ENCODE measurements around the gene FMC1.
A peak's percentile ranks its signal among the peaks of the same experiment; 100 is the strongest.

FMC1 gene

DNA sequence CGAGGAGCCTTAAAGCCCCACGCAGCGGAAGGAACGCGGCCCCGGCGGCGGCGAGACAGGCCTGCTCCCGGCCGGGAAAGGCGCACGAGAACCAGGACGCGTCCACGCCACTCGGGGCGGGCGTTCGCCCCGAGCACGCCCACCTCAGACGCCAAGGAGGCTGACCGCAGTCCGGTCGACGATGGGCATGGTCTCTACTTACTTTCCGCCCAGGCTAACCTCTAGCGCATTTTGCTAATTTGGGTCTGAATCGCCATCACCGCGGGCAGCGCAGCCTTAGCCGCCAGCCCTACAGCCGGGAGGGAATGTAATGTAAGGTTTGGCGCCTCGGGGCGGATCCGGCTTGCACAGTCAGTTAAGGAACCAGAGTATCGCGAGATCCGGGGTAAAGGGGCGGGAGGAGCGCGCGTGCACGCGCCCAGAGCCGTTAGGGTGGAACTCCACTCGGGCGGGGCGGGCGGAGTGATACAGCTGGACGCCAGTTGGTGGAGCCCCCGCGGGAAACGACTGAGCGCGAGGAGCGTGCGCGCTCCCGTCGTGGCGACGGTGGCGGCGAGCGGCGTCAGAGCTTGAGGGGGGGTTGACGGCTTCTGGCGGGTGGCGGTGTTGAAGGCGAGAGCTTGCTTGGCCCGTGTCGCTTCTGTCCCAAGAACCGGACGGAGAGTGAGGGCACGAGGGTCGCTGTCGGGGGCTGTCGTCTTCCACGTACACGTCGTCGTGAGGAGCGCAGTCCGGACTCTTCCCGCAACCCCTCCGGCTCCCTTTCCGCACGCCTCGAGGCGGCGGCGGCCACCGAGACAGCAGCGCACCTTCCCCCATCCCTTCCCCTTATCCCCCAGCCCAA lies 18.5 kb downstream of the FMC1 start, which contains the start of gene LUC7L2:
LUC7L2 (plus strand) TSS at position 529 of the 844 bp plus-strand sequence. CDS start 368 bp downstream, outside the sequence.
- peak; percentile 93 for ATAC-seq
- Mint-ChIP-seq H3K27me3 (no peaks in the 10 kb centered on the region), H3K36me3 (peaks cover 15% of the 10 kb centered on the region), H3K9me3 (no peaks in the 10 kb centered on the region), H3K4me3 (peak within 1 kb of the TSS; percentile 93), H3K27ac (peak within 1 kb of the TSS; percentile 95), H3K4me1 (peaks cover 36% of the 10 kb centered on the region)

DNA sequence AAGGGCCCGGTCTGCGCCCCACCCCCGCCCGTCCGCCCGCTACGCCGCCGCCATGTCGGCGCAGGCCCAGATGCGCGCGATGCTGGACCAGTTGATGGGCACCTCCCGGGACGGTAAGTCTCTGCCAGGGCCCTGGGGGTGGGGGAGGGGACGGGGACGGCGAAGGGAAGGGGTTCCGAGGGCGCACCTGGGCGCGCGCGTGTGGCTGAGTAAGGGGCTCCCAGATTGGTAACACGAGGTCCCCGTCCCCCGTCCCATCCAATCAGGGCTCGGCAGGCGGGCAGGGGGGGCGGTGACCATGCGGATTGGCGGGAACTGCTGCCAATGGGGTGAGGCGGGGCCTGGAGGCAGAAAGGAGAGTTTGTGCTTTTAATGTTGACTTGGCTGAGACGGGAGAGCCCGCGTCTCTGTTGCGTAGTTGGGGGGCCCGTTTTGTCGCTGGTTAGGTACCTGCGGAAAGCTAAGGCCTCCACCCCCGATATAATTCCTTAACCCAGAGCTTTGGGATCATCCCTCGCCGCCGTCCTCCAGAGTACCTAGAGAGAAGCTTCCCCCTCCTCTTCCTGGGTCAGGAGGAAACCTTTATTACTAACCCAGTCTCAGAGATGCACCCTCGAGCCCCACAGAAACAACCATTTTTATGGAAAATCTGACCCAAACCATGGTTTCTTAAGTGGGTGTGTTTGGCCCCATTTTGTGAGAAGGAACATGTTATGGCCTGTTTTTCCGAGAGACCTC lies 19.2 kb downstream of the FMC1 start:
- no peaks in the 10 kb centered on the region for H3K27me3 Mint-ChIP-seq
- peak overlapping the region; percentile 95 for H3K27ac Mint-ChIP-seq
- H3K4me3 Mint-ChIP-seq, result peak overlapping the region; percentile 93
- H3K36me3 Mint-ChIP-seq, result peaks cover 18% of the 10 kb centered on the region
- H3K9me3 Mint-ChIP-seq, result no peaks in the 10 kb centered on the region
- peaks cover 41% of the 10 kb centered on the region for H3K4me1 Mint-ChIP-seq
- ATAC-seq, result peak; percentile 91

DNA sequence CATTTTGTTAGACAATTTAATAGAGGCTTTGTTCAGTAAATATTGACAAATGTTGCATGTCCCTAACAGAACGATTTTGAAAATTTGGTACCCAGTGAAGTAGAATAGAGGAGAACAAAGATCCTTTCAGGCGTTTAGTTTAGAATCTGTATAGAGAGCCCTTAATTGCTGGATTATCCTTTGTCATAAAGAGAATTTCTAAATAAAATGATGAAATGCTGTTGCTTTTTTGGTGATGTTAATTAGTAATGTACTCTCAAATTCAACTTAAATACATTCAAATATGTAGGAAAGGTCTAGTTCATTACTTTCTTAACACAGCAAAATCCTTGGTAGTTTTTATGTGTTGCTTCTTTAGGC lies 19.8 kb downstream of the FMC1 start:
- H3K4me1 Mint-ChIP-seq, result peaks cover 46% of the 10 kb centered on the region
- H3K36me3 Mint-ChIP-seq, result peaks cover 17% of the 10 kb centered on the region
- no peaks in the 10 kb centered on the region for H3K9me3 Mint-ChIP-seq

DNA sequence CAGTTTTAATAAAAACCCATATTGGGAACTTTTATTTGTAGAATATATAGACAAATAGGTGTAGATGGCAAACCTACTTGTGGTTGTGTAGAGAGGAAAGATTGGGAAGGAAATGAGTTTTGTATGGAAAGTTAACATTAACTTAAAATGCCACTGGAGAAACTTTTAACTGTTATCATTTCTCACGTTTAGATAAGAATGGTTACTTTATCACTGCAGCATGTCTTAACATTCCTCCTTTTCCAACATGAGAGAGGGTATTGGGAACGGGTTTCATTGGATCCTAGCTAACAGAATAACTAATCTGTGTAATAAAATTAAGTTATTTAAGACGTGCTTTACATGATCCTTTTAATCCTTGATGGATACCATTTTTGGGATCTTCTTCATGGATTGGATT lies 20.4 kb downstream of the FMC1 start:
- Mint-ChIP-seq H3K36me3 (peaks cover 17% of the 10 kb centered on the region), H3K27ac (peak overlapping the region; percentile 95), H3K9me3 (no peaks in the 10 kb centered on the region), H3K4me3 (peak overlapping the region; percentile 93), H3K27me3 (no peaks in the 10 kb centered on the region), H3K4me1 (peaks cover 47% of the 10 kb centered on the region)
- no peak for ATAC-seq

More for the DNA sequence above, 19.8 kb downstream of the FMC1 start:
- Mint-ChIP-seq H3K27ac (peak overlapping the region; percentile 95), H3K4me3 (peak overlapping the region; percentile 93), H3K27me3 (no peaks in the 10 kb centered on the region)
- ATAC-seq, result no peak

DNA sequence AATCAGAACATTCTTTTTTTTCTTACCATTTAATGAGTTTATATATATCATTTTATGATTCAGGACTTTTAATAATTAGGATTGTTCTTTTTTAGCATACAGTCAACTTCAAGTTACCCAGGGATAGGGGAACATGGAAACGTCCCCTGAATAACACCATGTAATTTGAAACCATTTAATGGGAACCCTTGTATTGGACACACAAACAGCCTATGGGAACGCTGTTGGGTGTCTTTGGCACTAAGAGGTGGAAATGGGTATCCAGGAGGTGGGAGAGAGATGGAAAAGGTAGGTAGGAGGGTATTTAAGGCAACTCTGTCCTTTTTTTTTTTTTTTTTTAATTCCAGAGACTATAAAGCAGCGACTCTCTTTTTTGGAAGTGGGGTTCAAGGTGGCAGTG lies 21.2 kb downstream of the FMC1 start:
- H3K27me3 Mint-ChIP-seq, result no peaks in the 10 kb centered on the region
- H3K4me3 Mint-ChIP-seq, result peak overlapping the region; percentile 16
- no peaks in the 10 kb centered on the region for H3K9me3 Mint-ChIP-seq
- peaks cover 17% of the 10 kb centered on the region for H3K36me3 Mint-ChIP-seq
- peak overlapping the region; percentile 15 for H3K27ac Mint-ChIP-seq
- ATAC-seq, result no peak
- H3K4me1 Mint-ChIP-seq, result peaks cover 47% of the 10 kb centered on the region

DNA sequence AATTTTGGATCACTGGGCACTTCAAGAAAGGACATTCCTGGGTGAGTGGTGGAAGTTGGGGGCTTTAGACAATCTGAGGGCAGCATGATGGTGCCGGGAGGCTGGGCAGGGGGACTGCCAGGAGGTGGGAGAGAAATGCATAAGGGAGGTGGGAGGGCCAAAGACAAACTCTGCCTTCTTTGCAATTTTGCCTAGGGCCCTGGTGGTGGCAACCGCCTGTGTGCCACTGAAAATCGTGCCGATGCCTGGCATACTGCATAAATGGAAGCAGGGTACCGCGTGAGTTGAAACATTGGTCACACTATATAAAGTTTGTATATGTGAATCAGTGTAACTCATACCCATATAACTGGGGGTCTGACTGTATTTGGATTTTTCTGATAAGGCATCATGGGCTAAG lies 21.8 kb downstream of the FMC1 start:
- H3K4me3 Mint-ChIP-seq, result peak overlapping the region; percentile 32
- no peaks in the 10 kb centered on the region for H3K9me3 Mint-ChIP-seq
- no peak for ATAC-seq
- H3K27me3 Mint-ChIP-seq, result no peaks in the 10 kb centered on the region
- peaks cover 50% of the 10 kb centered on the region for H3K4me1 Mint-ChIP-seq
- peaks cover 17% of the 10 kb centered on the region for H3K36me3 Mint-ChIP-seq
- H3K27ac Mint-ChIP-seq, result peak overlapping the region; percentile 15

DNA sequence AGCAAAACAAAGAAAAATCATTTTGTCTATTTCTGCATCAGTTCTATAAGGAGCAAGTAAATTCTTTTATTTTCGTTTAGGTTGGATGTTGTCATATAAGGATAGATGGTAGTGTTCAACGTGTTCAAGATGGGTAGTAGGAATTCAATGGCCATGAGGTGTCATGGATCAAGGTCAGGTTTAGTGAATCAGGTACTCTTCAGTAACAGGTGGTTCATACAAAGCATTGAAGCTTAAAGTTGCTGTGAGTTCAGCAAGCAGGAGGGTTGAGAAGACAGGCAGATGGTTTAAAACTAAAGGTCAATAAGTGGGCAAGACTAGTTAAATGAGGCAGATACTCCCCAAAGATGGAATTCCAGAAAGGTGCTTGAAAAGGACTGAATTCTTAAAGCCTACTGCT lies 24.2 kb downstream of the FMC1 start:
- Mint-ChIP-seq H3K9me3 (no peaks in the 10 kb centered on the region), H3K27me3 (no peaks in the 10 kb centered on the region), H3K4me3 (no peak overlapping the region), H3K4me1 (peaks cover 57% of the 10 kb centered on the region), H3K27ac (no peak overlapping the region), H3K36me3 (peaks cover 30% of the 10 kb centered on the region)
- ATAC-seq, result no peak

DNA sequence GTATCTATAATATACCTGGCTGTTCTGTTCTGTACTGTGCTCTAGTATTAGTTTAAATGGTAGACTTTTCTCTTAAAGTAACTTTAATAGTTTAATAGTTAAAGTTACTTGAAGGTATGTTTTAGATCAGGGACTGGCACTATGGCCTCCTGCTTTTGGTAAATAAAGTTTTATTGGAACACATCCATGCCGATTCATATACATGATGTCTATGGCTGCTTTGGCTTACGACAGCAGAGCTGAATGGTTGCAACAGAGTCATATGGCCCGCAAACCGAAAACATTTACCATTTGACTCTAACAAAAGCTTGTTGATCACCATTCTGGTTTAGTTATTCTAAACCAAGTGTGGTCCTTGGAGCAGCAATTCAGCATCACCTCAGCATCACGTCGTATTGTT lies 25.3 kb downstream of the FMC1 start:
- Mint-ChIP-seq H3K27me3 (no peaks in the 10 kb centered on the region), H3K36me3 (peaks cover 30% of the 10 kb centered on the region), H3K4me3 (no peak overlapping the region), H3K9me3 (no peaks in the 10 kb centered on the region), H3K27ac (no peak overlapping the region), H3K4me1 (peaks cover 58% of the 10 kb centered on the region)
- ATAC-seq, result no peak

DNA sequence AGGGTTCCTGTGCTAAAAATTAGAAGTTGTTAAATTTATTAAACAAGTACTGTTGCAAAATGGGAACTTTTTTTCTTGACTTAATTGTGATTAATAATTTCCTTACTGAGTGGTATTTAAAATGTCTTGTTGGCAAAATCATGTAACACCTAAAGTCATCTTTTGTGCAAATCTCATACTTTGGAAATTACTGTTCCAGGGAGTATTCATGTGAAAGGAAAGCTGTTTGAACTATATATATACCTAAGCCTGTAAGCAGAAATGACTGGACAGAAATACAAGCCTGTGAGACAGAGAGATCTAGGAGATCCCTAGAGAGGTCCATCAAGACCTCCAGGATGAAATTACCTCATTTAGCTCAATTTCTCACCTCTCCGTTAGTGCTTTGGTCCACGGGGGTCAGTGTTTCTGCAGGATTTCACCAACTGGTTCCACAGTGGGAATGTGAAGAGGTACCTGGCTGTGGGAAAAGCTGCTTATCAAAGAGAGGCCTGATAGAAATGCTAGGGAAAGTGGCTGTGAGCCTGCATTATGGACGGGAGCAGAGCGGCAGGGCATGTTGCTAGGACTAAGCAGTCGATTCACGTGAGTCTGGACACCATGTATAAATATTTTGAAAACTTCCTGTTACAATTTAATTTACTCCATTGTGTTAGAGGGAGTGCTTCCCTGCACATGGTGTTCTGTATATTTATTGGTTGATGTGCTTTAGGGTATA lies 26.5 kb downstream of the FMC1 start:
- peaks cover 29% of the 10 kb centered on the region for H3K36me3 Mint-ChIP-seq
- no peak overlapping the region for H3K27ac Mint-ChIP-seq
- H3K27me3 Mint-ChIP-seq, result no peaks in the 10 kb centered on the region
- ATAC-seq, result no peak
- H3K4me1 Mint-ChIP-seq, result peaks cover 63% of the 10 kb centered on the region
- H3K4me3 Mint-ChIP-seq, result no peak overlapping the region
- no peaks in the 10 kb centered on the region for H3K9me3 Mint-ChIP-seq

DNA sequence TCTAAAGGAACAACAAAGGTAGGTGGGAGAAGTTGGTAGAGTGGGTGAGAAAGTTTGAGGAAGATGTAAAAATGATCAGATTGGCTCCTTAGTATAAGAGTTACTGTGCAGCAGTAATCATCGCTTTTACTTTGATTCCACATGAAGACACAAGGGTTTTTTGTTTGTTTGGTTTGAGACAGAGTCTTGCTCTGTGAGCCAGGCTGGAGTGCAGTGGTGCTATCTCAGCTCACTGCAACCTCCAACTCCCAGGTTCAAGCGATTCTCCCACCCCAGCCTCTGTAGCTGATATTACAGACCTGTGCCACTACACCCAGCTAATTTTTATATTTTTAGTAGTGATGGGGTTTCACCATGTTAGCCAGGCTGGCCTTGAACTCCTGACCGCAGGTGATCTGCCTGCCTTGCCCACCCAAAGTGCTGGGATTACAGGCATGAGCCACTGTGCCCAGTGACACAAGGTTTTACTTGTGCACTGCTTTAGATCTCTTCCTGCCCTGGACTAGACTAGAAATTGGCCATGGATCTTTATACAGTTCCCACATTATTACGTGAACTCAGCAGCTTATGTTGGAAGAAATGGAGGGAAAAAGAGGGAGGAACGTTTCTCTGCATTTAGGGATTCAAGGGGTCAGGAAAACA lies 29.3 kb downstream of the FMC1 start:
- H3K4me3 Mint-ChIP-seq, result no peak overlapping the region
- H3K27me3 Mint-ChIP-seq, result no peaks in the 10 kb centered on the region
- H3K9me3 Mint-ChIP-seq, result no peaks in the 10 kb centered on the region
- H3K27ac Mint-ChIP-seq, result peak overlapping the region; percentile 40
- H3K4me1 Mint-ChIP-seq, result peaks cover 56% of the 10 kb centered on the region
- no peak for ATAC-seq
- peaks cover 24% of the 10 kb centered on the region for H3K36me3 Mint-ChIP-seq

DNA sequence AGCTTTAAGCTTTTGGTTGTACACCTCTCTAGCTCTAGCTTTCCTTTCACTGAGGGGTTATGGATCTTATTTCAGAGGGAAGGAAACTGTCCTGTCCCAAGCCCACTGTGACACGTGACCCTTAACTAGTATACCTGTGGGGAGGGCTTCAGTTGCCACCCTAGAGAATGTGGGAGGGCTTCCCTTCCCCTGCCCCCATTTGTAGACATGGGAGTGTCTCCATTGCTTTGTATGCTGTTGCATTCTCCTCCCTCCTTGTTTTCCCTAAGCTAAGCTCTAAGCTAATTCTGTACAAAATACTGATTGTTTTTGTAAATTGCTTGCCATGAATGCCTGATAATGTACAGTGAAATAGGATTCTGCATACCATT lies 29.8 kb downstream of the FMC1 start:
- H3K27ac Mint-ChIP-seq, result no peak overlapping the region
- H3K36me3 Mint-ChIP-seq, result peaks cover 21% of the 10 kb centered on the region
- no peak overlapping the region for H3K4me3 Mint-ChIP-seq
- no peaks in the 10 kb centered on the region for H3K9me3 Mint-ChIP-seq
- H3K27me3 Mint-ChIP-seq, result no peaks in the 10 kb centered on the region
- H3K4me1 Mint-ChIP-seq, result peaks cover 56% of the 10 kb centered on the region
- ATAC-seq, result no peak

DNA sequence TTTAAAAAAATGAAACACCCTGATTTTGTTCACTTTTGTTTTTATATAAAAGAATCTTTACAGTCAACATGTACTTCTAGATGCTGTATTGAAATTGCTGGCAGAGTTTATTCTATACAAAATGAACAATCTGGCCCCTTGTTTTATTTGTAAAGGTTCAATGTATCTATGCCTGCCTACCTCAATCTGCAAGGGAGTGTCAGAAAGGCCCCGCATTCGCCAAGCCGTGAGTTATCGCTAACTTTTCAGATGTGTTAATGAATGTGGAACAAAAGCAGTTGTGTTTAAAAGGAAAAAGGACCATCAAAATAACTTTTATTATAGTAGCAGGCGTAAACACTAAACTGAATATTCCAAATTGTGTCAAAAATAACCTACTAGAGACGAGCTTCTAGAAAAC lies 33.1 kb downstream of the FMC1 start:
- H3K4me1 Mint-ChIP-seq, result peaks cover 42% of the 10 kb centered on the region
- no peaks in the 10 kb centered on the region for H3K27me3 Mint-ChIP-seq
- H3K4me3 Mint-ChIP-seq, result no peak overlapping the region
- H3K36me3 Mint-ChIP-seq, result peaks cover 32% of the 10 kb centered on the region
- peak overlapping the region; percentile 14 for H3K27ac Mint-ChIP-seq
- H3K9me3 Mint-ChIP-seq, result no peaks in the 10 kb centered on the region
- no peak for ATAC-seq

DNA sequence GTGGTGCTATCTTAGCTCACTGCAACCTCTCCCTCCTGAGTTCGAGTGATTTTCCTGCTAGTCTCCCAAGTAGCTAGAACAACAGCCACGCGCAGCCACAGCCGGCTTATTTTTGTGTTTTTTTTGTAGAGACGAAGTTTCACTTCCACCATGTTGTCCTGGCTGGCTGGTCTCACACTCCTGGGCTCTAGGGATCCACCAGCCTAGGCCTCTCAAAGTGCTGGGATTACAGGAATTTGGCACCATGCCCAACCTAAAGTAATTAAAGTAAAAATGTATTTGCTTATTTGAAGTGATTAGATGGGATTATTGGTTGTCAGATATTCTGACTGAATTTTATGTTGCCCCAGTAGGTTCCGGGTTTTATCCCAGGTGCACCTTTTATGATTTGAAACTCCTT lies 41.3 kb downstream of the FMC1 start:
- Mint-ChIP-seq H3K27me3 (no peaks in the 10 kb centered on the region), H3K27ac (peak overlapping the region; percentile 37), H3K4me3 (no peak overlapping the region), H3K9me3 (no peaks in the 10 kb centered on the region), H3K36me3 (peaks cover 31% of the 10 kb centered on the region), H3K4me1 (no peaks in the 10 kb centered on the region)
- ATAC-seq, result no peak

DNA sequence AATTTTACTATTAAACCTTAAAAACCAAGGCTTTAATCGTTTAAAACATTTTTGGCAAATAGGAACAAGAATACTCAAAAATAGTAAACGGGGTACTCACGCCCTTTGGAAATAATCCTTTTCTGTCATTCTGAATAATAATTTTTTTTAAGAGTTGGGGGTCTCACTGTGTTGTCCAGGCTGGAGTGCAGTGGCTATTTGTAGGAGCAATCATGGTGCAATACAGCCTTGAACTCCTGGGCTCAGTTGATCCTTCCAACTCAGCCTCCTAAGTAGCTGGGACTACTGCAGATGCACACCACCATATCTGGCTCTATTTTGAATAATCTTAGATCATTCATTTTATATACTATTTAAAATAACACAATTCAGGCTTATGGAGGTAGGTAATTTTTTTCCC lies 43.5 kb downstream of the FMC1 start:
- H3K36me3 Mint-ChIP-seq, result peaks cover 43% of the 10 kb centered on the region
- peaks cover 13% of the 10 kb centered on the region for H3K4me1 Mint-ChIP-seq
- no peak for ATAC-seq
- H3K4me3 Mint-ChIP-seq, result no peak overlapping the region
- H3K9me3 Mint-ChIP-seq, result no peaks in the 10 kb centered on the region
- no peaks in the 10 kb centered on the region for H3K27me3 Mint-ChIP-seq
- H3K27ac Mint-ChIP-seq, result no peak overlapping the region

DNA sequence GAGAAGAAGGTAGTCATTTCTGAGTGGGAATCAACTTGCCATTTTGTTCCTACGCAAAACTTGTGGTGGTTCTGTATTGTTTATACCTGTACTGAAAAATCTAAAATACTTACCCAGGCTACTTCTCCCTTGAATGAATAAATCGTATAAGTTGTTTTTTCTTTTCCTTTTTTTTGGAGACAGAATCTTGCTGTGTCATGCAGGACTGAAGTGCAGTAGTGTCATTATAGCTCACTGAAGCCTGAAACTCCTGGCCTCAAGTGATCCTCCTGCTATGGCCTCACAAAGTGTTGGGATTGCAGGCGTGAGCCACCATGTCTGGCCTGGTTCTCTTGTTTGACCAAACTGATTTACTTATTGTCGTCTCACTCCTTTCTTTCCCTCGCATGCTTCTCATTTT lies 46.5 kb downstream of the FMC1 start:
- ATAC-seq, result no peak
- Mint-ChIP-seq H3K36me3 (peaks cover 37% of the 10 kb centered on the region), H3K27ac (no peak overlapping the region), H3K9me3 (no peaks in the 10 kb centered on the region), H3K27me3 (no peaks in the 10 kb centered on the region), H3K4me3 (no peak overlapping the region), H3K4me1 (peaks cover 14% of the 10 kb centered on the region)

All from stimulated activated memory B cell treated with anti-CD40 and anti-IgM and Interleukin-4, amounts not matched to agents 10 μg/mL and 1 μg/mL and 100 μg/mL, for 72 hours (primary cell).